ENCODE results near the gene CEP57L1.
"Not testable (repeated sequence)": the region's sequence is repeated elsewhere in the genome, so short reads cannot be mapped to it uniquely, and the experiment has no call there.

Gene CEP57L1

DNA sequence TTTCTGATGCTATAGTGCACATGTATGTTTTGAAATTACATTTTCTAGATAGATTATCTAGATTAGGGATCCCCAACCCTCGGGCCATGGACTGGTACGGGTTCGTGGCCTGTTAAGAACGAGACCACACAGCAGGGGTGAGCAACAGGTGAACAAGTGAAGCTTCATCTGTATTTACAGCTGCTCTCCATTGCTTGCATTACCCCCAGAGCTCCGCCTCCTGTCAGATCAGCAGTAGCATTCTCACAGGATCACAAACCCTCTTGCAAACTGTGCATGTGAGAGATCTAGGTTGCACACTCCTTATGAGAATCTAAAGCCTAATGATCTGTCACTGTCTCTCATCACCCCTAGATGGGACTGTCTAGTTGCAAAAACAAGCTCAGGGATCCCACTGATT, 10.4 kb downstream of the CEP57L1 start:
- TF ChIP-seq GATA1 (IDR thresholded peaks at IDR 0.05; ENCODE audit: low read depth, low read length) (no peak), POLR2A (IDR thresholded peaks at IDR 0.05; ENCODE audit: low read length) (no peak)
- peak; percentile 26 to 46 for DNase-seq

DNA sequence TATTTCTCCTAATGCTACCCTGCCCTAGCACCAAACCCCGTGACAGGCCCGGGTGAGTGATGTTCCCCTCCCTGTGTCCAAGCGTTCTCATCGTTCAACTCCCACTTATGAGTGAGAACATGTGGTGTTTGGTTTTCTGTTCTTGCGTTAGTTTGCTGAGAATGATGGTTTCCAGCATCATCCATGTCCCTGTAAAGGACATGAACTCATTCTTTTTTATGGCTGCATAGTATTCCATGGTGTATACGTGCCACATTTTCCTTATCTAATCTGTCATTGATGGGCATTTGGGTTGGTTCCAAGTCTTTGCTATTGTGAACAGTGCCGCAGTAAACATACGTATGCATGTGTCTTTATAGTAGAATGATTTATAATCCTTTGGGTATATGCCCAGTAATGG, 14.4 kb downstream of the CEP57L1 start:
- DNase-seq: not testable (repeated sequence)

DNA sequence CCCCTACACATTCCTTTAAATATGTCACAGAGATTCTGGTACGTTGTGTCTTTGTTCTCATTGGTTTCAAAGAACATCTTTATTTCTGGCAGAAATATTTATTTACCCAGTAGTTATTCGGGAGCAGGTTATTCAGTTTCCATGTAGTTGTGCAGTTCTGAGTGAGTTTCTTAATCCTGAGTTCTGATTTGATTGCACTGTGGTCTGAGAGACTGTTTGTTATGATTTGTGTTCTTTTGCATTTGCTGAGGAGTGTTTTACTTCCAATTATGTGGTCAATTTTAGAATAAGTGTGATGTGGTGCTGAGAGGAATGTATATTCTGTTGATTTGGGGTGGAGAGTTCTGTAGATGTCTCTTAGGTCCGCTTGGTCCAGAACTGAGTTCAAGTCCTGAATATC, 17.4 kb downstream of the CEP57L1 start:
- not testable (repeated sequence) for DNase-seq

DNA sequence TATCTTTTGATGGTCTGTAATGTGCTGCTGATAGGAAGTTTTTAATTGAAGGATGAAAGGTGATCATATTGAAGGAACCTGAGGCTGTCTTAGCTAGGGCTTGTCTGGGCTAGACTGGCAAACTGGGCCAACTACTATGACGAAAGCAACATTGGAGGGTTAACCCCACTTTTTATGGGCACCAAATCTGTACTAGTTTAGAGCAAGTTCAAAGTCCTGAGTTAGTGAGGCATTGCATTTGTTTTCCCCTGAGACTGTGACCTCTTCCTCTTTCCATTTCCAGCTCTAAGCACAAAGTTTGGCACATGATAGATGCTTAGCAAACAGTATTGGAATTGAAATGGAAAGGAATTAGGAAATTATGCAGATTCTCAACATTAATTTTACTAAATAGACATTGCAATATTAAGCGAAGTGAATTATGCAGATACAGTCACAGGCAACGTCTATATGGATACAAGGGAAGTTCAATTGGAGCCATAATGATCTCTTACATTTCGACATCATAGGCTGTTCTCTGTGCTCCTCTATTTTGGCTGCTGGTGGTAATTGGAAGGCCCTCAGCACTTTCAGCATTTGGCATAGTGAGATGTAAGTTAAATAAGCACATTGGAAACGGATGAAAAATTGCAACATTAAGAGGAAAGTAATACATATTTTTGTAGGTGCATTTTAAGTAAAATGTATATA, 22.2 kb downstream of the CEP57L1 start:
- DNase-seq: no peak
- TF ChIP-seq POLR2A (IDR thresholded peaks at IDR 0.05; ENCODE audit: low read length) (no peak), GATA1 (IDR thresholded peaks at IDR 0.05; ENCODE audit: low read depth, low read length) (no peak)

DNA sequence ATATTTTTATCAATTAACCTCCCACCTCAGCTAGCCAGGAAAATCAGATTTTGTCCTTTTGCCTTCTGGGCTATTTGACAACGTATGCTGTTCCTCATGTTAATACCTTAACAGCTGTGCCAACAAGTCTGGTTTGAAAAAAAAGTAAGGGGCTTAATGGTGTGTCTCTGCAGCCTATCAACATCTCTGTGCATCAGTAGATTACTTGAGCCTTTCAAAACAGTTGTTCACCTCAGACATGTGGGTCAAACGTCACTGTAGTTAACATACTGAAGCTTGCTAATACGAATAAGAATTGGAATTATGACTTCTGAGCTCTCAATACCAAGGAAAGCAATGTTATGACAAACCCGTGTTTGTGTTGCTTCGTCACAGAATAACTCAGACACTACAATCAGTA, 23.0 kb downstream of the CEP57L1 start:
- TF ChIP-seq GATA1 (IDR thresholded peaks at IDR 0.05; ENCODE audit: low read depth, low read length) (no peak), POLR2A (IDR thresholded peaks at IDR 0.05; ENCODE audit: low read length) (no peak)
- no peak for DNase-seq

DNA sequence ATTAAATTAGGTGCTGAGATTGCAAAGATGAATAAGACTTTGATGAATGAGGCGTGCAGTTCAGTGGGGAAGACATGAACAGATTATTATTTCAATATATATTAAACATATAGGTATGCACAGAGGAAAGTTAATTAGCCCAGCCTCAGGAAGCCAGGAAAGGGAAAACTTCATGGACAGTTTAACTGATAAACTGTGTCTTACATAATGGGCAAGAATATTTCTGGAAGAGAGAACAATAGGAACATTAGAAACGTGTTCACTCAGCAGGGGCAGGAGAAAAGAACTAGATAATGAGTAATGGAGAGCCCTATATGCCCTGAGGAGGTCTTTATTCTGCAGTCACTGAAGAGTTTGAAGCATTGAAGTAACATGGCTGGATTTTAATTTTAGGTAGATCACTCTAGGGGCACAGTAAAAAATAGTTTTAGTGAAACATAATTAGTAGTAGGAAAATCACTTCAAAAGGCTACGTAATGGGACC, 23.6 kb downstream of the CEP57L1 start:
- TF ChIP-seq GATA1 (IDR thresholded peaks at IDR 0.05; ENCODE audit: low read depth, low read length): no peak
- TF ChIP-seq POLR2A (IDR thresholded peaks at IDR 0.05; ENCODE audit: low read length): no peak
- no peak for DNase-seq

DNA sequence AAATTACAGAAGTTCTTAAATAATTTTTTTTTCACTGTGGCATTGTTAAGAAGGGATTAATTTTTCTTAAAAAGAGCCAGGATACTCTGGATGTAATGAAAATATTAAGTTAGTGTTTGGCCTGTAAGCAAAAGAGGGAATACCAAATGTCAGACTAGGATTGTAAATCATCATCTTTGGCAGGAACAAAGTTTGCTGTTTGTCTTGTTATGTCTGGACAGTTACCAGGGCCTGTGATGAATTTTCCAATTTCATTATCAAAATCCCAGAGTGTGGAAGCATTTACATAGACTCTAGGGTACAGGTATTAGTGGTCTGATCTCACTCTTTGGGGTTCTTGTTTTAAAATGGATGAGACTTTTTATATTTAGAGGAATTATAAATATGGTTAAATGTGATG, 26.1 kb downstream of the CEP57L1 start:
- DNase-seq: no peak
- TF ChIP-seq POLR2A (IDR thresholded peaks at IDR 0.05; ENCODE audit: low read length): no peak
- TF ChIP-seq GATA1 (IDR thresholded peaks at IDR 0.05; ENCODE audit: low read depth, low read length): no peak

DNA sequence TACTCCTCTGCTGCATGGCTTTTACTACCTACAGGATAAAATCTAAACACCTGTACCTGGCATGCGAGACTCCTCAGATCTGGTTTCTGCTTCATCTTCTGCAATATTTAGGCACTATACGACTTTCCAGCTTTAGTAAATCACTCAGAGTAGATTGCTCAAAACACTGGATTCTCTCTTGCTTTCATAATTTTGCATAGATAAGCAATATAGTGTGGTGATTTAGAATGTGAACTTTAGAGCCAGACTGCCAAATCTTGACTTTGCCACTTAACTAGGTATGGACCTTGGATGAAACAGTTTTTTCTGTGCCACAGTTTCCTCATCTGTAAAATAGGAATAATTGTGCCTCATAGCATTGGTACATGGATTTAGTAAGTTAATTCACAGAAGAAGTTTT, 28.9 kb downstream of the CEP57L1 start:
- DNase-seq: no peak
- TF ChIP-seq POLR2A (IDR thresholded peaks at IDR 0.05; ENCODE audit: low read length): no peak
- no peak for TF ChIP-seq GATA1 (IDR thresholded peaks at IDR 0.05; ENCODE audit: low read depth, low read length)

DNA sequence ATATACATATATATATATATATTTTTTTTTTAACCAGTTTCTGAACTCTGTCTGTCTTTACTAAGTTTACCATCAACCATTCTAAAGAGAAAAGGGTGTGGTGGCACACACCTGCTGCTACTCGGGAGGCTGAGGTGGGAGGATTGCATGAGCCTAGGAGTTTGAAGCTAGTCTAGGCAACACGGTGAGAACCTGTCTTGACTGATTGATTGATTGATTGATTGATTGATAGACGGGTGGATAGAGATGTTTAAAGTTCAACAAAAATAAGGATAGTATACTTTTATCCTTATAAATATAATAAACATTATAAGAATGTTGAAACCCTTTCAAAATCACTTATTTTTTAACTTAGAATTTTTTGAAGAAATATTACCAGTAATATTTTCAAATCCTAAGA, 30.2 kb downstream of the CEP57L1 start:
- TF ChIP-seq GATA1 (IDR thresholded peaks at IDR 0.05; ENCODE audit: low read depth, low read length): no peak
- no peak for TF ChIP-seq POLR2A (IDR thresholded peaks at IDR 0.05; ENCODE audit: low read length)
- no peak for DNase-seq

DNA sequence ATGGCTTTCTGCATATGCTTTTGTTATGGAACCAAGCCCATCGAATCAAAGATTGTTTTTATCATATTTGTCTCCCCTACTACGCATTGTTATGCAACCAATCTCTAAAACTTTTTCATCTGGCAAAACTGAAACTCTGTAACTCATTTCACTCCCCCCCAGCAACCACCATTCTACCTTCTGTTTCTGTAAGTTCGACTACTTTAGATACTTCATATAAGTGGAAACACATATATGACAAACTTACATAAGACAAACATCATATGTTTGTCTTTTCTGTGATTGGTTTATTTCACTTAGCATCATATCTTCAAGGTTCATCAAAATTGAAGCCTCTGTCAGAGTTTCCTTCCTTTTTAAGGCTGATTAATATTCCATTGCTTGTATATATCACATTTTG, 34.8 kb downstream of the CEP57L1 start:
- no peak for DNase-seq
- TF ChIP-seq GATA1 (IDR thresholded peaks at IDR 0.05; ENCODE audit: low read depth, low read length) (no peak), POLR2A (IDR thresholded peaks at IDR 0.05; ENCODE audit: low read length) (no peak)

DNA sequence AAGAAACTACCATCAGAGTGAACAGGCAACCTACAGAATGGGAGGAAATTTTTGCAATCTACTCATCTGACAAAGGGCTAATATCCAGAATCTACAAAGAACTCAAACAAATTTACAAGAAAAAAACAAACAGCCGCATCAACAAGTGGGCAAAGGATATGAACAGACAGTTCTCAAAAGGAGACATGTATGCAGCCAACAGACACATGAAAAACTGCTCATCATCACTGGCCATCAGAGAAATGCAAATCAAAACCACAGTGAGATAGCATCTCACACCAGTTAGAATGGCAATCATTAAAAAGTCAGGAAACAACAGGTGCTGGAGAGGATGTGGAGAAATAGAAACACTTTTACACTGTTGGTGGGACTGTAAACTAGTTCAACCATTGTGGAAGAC, 40.3 kb downstream of the CEP57L1 start:
- DNase-seq: not testable (repeated sequence)

DNA sequence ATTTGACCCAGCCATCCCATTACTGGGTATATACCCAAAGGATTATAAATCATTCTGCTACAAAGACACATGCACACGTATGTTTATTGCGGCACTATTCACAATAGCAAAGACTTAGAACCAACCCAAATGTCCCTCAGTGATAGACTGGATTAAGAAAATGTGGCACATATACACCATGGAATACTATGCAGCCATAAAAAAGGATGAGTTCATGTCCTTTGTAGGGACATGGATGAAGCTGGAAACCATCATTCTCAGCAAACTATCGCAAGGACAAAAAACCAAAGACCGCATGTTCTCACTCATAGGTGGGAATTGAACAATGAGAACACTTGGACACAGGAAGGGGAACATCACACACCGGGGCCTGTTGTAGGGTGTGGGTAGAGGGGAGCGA, 40.7 kb downstream of the CEP57L1 start:
- DNase-seq: not testable (repeated sequence)

DNA sequence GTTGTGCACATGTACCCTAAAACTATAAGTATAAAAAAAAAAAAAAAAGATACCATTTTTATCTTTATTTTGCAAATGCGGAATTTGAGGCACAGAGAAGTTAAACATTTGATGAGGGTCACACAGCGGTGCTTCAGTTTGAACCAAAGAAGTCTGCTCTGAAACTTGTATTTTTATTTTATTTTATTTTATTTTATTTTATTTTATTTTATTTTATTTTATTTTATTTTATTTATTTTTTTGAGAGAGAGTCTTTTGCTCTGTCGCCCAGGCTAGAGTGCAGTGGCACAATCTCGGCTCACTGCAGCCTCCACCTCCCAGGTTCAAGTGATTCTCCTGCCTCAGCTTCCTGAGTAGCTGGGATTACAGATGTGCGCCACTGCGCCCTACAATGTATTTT, 41.2 kb downstream of the CEP57L1 start:
- not testable (repeated sequence) for DNase-seq

DNA sequence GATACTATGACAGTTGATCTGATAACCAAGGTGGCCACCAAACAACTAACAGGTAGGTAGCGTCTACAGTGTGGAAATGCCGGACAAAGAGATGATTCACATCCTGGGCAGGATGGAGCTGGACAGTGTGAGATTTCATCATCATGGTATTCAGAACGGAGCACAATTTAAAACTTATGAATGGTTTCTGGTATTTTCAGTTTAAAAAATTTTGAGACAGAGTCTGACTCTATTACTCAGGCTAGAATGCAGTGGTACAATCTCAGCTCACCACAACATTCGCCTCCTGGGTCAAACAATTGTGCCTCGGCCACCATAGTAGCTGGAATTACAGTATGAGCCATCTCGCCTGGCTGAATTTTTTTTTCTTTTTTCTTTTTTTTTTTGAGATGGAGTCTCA, 43.8 kb downstream of the CEP57L1 start:
- TF ChIP-seq POLR2A (IDR thresholded peaks at IDR 0.05; ENCODE audit: low read length) (no peak), GATA1 (IDR thresholded peaks at IDR 0.05; ENCODE audit: low read depth, low read length) (no peak)
- no peak for DNase-seq

DNA sequence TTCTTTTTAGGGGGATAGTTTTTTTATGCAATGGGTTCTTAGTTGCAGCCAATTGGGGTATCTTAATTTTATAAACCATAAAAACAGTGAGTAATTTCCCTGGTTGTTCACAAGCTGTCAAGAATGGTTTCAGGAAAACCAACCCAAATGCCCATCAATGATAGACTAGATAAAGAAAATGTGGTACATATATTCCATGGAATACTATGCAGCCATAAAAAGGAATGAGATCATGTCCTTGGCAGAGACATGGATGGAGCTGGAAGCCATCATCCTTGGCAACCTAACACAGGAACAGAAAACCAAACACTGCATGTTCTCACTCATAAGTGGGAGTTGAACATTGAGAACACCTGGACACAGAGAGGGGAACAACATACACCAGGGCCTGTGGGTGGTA, 46.8 kb downstream of the CEP57L1 start:
- DNase-seq: not testable (repeated sequence)

DNA sequence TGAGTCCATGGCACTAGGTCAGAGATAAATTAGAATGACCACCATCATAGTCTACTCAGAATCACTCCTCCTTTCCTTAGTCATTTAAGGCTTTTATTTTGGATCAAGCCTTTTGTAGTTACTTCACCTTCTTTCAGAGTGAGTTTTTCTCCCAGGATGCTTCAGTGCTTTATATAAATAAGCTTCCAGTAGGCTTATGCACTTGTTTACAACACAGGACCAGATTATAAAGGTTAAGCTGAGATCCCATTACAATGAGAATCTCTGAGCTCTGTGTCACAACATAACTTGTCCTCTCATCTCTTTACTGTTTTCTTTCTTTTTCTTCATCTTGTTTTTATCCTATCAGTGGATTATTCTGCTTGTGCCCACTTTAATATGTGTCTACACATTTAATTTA, 47.9 kb downstream of the CEP57L1 start:
- TF ChIP-seq GATA1 (IDR thresholded peaks at IDR 0.05; ENCODE audit: low read depth, low read length) (no peak), POLR2A (IDR thresholded peaks at IDR 0.05; ENCODE audit: low read length) (no peak)
- DNase-seq: no peak

DNA sequence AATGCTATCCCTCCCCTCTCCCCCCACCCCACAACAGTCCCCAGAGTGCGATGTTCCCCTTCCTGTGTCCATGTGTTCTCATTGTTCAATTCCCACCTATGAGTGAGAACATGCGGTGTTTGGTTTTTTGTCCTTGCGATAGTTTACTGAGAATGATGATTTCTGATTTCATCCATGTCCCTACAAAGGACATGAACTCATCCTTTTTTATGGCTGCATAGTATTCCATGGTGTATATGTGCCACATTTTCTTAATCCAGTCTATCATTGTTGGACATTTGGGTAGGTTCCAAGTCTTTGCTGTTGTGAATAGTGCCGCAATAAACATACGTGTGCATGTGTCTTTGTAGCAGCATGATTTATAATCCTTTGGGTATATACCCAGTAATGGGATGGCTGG, 52.9 kb downstream of the CEP57L1 start:
- not testable (repeated sequence) for DNase-seq

DNA sequence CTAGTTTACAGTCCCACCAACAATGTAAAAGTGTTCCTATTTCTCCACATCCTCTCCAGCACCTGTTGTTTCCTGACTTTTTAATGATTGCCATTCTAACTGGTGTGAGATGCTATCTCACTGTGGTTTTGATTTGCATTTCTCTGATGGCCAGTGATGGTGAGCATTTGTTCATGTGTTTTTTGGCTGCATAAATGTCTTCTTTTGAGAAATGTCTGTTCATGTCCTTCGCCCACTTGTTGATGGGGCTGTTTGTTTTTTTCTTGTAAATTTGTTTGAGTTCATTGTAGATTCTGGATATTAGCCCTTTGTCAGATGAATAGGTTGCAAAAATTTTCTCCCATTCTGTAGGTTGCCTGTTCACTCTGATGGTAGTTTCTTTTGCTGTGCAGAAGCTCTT, 53.4 kb downstream of the CEP57L1 start:
- DNase-seq: not testable (repeated sequence)
